HG02840 (cell line): ENCODE results near the gene RABGAP1.

Experiments
- ATAC-seq: cut with Tn5 transposase; IDR thresholded peaks from one replicate; pipeline ENCODE4 v1.9.1; 2021; ENCODE audit warnings: mild to moderate bottlenecking, moderate library complexity, moderate number of reproducible peaks; ENCODE audit not compliant: unreplicated experiment, low FRiP score

Gene RABGAP1

DNA sequence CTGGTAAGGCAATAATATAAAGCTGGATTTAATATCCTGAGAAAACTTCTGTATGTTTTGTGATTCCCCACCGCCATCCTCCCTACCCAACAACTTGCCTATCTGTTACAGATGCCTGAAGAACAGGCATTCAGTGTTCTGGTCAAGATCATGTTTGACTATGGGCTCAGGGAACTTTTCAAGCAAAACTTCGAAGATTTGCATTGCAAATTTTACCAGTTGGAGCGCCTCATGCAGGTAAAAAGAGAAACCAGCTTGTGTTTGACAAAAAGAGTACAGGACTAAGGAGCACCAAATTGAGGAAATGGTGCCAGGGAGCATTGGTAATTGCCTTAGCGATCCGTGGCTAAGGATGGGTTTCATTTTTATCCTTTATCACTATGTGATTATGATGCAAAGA lies 132.6 kb downstream of the RABGAP1 start:
- ATAC-seq = no peak

DNA sequence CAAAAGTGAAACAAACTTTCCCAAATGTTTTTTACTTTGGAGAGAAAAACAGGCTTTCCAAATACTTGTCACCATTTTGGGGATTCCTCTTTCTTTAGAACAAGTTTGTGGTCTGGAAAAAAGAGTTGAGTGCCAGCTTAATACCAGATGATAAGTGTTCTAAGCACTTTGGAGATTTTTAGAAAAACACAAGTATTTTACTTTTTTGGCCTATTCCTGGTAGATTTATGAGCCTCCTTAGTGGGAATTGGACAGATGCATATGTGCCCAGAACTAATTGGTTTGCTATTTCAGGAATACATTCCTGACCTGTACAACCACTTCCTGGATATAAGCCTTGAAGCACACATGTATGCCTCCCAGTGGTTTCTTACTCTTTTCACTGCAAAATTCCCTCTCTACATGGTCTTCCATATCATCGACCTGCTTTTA lies 133.2 kb downstream of the RABGAP1 start:
- no peak for ATAC-seq

DNA sequence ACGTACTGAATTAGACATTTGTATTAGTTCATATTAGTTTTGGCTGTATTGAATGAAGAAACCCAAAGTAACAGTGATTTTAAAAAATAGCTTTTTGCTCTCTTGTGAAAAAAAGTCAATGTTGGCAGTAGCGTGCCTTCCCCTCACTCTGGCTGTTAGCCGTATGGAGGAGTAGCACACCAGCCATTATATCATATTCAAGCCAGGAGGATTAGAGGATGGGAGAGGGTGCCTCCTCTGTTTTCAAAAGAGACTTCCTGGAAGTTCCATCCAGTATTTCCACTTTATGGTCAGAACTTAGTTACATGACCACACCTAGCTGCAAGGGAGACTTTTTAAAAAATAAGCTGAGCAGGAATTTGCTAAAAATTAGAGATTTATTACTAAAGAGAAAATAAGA lies 133.8 kb downstream of the RABGAP1 start:
- ATAC-seq = no peak

DNA sequence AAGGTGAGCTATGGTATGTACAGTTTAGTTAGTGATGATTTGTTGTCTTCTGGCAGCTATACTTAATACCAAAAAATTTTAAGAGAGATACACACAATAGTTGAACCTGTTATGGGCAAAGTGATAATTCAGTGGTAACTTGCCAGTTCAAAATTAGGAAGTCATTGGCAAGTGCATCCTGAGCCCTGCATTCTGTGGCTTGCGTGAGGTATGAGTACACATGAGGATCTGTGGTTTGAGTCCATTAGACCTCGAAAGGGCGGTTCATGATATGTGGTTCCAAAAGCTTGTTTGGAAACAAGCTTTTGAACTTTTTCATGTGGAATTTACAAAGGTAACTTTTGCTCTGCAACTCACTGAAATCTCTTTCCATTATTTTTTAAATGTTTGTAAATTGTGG lies 139.6 kb downstream of the RABGAP1 start:
- no peak for ATAC-seq

DNA sequence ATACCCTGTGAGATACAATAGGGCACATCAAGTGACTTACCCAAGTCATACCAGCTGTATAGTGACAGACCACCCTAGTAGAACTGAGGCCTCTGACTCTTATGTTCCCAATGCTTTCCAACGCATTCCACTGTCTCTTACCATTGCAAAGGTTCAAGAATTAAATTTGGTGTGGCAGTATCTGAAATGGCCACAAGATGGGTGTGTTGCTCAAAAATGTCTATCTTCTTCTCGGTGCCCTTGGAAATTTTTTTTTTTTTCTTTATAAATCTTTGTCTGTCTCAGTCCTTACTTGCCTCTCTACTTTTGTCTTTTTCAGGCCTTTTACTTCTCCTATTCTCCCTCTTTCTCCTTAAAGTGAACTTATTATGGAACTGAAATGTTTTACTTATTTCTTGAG lies 141.0 kb downstream of the RABGAP1 start:
- ATAC-seq = no peak

DNA sequence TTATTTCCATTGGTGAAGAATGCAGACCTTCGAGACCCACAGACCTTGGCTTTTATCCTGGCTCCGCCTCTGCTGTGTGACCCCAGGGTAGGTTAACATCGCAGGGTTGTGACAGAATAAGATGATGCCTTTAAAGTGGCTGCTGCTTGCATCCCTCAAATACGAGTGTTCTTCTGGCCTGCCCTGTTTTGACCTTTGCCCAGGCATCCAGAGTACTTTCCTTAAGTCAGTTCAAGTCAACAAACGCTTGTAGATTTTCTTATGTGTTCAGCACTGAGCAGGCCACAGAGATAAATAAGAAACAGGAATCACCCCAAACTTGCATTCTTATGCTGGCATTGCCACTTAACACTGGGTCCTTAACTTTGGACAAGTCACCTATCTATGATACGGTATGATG lies 142.9 kb downstream of the RABGAP1 start:
- no peak for ATAC-seq

DNA sequence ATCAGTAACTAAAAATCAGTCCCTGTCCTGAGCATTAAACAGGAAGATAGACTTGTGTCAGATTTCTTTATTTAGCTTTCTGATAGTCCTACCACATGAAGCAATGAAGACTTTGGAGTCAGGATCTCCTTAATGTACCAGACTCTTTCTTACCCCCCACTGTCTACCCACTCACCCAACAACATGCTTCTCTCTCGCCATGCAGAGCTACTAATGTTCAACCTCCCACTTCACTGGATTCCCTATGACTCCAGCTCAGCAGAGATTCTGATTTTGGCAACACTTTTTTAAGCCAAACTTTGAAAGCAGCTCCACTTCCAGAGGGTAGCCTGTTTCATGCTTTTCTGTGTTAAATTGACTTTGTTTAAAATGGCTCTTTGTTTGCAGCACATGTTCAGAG lies 143.4 kb downstream of the RABGAP1 start:
- no peak for ATAC-seq

DNA sequence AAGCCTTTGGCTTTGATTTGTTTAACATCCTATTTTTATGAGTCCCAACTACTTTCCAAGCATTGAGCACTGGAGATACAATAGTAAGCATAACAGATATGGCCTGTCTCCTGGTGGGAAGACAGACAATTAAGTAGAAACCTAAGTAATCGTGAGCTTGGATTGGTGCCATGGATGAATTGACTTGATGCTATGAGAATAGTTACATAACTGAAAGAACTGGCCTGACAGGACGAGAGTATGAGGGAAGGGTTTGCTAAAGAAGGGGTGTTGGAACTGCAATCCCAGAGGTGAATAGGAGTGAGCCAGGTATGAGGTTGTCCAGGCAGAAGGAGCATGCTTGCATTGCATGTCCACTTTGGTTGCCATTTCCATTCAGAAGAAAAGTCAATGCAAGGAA lies 145.1 kb downstream of the RABGAP1 start:
- ATAC-seq = no peak

DNA sequence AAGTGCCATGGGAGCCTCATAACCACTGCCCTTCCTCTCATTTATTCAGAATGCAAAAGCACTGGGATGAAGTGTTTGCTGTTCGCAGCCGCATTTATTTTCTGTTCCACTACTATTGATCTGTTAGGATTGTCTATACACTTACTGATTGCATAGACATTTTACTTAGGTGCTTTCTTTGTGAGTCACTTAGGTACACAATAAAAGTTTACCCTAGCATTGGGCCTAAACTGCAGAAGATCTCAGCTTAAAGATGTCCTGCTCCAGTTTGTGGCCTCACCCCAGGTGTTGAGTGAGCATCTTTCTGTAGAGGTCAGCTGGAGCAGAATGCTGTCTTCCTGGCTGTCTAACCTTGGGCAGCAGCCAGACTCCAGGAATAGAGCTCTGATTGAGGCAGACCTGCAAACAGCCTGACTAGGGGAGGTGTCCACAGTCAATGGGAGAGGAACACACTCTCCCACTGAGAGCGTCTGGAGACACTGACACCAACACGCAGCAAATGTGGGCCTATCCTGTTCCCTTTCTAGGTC lies 146.6 kb downstream of the RABGAP1 start:
- ATAC-seq = no peak

DNA sequence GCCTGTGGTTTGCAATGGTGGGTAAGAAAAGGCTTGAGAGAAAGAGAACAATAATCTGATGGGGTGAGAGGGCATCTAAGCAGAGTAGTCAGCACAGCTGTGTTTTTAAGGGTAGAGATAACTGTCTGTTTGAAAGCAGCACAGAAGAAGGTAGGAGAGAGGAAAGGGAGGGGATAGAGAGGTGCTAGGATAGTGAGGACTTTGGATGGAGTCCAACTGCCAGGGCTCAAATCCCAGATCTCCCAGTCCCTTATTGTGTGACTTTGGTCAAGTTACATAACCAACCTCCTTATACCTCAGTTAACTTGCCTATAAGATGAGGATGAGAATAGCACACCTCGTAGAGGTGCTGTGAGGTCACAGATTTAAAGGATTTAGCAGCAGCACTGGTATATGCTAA lies 148.2 kb downstream of the RABGAP1 start:
- ATAC-seq = no peak

DNA sequence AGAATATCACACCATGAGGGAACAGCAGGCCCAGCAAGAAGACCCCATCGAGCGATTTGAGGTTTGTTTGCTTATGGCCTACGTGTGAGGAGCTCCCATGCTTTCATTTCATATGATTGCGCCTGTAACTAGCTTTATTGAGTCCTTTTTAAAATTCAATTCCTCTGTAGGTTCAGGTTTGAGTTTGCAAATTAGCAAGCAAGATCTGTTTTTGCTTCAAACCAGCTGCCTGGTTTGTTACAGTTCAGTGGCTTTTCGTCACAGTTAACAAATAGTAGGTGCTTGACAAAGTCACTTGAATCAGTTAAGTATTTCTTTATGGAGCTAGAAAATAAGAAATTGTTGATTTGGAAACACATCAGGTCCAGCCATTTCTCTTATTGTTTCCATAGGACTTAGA lies 149.0 kb downstream of the RABGAP1 start:
- no peak for ATAC-seq

DNA sequence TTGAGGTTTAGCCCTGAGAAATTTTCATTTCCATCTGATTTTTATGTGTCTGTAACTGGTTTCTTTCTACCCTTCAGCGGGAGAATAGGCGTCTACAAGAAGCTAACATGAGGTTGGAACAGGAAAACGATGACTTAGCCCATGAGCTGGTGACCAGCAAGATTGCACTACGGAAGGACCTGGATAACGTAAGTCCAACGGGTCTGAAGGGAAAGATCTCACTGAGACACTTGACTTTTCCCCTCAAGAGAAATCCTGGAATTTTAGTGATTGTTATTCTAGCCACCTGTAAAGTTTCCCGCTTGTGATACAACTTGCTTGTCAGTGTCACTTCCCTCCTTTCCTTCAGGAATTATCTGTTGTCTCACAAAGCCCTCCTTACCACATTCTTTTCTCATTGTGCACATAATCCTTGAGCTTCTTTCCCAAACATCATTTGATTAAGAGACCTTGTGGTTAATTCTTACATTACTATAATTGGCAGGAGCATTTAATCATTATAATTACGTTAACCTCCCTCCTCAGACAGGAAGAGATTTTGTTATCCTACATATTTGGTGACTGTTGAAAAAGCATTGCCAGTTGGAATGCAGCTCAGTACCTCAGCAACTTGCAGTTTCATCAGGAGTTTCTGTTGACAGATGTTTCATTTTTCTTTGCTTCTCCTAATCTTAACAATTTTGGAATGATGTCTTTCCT lies 149.5 kb downstream of the RABGAP1 start:
- no peak for ATAC-seq

DNA sequence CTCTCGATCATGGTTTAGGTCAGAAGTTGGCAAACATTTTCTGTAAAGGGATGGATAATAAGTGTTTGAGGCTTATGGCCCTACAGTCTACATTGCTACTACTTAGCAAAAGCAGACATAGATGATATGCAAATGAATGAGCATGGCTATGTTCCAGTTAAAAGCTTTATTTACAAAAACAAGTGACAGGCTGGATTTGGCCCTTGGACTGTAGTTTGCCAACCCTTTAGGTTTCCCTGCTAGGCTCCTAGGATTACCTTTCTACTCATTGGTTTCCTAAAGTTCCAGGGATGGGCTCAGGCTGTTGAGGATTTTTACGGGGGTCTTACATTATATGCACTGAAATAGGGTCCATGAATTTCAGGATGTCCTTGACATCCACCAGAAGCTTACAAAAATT lies 150.1 kb downstream of the RABGAP1 start:
- no peak for ATAC-seq

DNA sequence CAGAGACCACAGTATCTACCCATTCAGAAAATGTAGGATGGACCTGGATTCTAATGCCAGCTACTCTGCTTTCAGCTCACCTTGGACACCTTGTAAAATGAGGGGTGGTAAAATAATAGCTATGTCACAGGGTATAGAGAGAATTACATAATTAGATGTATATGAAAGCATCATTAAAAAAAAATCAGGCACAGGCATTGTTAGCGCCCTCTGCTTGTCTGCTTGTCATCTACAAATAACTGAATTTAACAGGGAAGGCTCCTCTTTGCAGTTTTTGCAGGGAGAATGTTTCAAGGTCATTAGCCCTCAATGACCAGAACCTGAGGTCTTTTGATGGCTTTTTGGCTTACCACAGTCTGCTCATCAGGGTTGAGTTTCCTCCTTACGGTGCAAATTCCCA lies 150.6 kb downstream of the RABGAP1 start:
- ATAC-seq = no peak

DNA sequence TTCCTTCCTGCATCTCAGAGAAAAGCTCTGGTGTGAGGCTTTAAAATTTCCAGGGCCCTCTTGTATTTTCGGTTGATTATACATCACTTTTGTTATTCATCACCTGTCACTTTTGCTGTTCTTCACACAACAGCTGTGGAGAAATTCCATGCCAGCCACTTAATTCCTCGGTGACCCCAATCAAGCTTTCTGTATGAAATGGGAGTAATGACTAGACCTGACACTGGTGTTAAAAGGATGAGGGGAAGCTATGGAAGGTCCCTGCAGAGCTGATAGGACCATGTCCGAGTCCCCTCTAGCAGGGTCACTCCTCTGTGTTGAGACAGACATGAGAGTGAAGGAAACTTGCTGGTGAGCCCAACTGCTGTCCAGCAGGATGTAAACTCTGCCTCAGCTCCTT lies 152.3 kb downstream of the RABGAP1 start:
- ATAC-seq = no peak

DNA sequence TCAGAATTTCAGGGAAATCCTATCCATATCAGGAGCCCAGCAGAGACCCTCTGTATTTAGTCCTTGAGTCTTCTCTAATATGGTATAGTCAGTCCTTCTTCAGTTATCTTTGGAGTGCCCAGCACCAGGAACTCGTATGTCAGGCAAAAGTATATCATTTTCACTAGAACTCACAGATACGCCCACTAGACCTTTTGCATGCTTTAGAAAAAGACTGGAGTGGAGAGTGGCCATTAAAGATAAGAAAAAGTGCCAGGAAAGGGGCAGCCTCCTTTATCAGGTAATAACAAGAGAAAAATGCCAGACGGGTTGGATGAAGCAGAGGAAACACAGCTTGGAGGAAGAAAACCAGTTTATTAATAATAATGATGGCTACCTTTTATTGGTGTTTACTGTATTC lies 156.2 kb downstream of the RABGAP1 start:
- ATAC-seq = no peak

DNA sequence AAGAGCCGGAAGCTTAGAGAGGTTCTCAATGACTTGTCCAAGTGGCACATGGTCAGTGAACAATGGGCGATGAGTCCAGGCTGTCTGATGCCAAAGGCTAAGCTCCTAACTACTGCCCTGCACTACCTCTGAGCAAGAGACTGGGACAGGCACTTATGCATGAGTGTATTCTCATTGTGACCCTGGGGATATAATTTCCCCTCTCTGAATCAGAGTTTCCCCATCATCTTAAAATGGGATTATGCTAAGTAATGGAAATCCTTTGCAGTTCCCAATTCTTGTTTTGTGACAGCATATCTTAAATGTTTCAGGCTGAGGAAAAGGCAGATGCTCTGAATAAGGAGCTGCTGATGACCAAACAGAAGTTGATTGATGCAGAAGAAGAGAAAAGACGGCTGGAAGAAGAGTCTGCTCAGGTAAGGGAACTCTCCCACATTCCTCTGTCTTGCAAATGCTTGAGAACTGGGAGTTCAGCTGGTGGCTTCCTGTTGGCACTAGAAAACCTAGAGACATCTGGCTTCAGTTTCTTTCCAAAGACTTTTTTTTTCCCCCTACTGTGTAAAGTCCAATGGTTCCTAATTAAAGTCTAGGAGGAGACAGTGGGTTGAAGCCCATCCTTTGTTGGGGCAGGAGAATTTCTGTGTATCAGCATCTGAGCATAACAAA lies 156.7 kb downstream of the RABGAP1 start:
- no peak for ATAC-seq

DNA sequence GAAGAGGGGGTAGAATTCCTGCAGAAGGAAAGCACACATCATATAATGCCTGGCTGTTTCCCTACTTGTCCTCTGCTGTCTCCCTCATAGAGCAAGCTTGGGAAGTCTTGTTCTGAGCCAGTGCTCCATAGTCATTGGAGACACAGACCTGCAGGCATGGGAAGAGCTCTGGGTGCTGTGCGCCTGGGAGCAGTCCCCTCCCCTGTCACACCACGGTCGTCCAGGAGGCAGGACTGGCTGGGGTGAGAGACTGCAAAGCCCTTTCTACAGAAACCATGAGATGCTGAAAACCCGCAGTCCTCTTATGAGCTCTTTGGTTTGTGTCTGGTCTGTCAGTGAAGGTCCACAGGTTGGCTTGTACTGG lies 157.3 kb downstream of the RABGAP1 start:
- ATAC-seq = no peak

DNA sequence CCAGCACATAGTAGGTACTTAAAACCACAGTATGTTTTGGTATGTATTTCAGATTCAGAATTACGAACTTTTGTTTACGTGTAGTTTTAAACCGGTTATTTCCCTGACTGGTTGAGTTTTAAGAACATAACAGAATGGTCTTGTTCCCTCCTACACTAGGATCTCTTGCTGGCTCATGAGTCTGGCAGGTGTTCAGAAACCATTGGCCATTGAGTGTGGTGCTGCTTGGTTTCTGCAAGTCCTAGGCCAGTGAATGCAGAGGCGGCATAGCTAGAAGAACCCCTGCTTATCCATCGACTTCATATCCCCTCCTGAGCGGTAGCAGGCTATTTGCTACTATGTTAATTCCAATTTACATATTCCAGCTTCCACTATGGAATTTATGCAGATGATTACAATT lies 158.2 kb downstream of the RABGAP1 start:
- no peak for ATAC-seq

DNA sequence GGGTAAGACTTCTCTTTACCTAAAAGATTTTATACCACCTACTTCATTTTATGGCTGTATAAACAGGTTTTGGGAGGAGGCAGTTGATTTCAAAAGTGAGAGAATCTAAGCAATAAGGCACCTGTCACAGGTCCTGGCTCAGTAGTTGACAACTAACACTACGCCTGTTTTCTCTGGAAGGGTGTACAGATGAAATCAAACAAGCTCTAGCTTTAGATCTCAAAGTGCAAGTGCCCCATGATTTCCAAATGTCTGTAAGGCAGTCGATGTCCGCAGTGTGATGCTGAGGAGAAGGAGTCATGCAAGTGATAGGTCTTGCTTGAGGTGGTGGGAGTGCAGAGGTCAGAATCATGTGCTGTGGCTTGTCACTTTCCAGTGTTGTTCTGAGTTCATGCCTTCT lies 158.7 kb downstream of the RABGAP1 start:
- ATAC-seq = no peak

DNA sequence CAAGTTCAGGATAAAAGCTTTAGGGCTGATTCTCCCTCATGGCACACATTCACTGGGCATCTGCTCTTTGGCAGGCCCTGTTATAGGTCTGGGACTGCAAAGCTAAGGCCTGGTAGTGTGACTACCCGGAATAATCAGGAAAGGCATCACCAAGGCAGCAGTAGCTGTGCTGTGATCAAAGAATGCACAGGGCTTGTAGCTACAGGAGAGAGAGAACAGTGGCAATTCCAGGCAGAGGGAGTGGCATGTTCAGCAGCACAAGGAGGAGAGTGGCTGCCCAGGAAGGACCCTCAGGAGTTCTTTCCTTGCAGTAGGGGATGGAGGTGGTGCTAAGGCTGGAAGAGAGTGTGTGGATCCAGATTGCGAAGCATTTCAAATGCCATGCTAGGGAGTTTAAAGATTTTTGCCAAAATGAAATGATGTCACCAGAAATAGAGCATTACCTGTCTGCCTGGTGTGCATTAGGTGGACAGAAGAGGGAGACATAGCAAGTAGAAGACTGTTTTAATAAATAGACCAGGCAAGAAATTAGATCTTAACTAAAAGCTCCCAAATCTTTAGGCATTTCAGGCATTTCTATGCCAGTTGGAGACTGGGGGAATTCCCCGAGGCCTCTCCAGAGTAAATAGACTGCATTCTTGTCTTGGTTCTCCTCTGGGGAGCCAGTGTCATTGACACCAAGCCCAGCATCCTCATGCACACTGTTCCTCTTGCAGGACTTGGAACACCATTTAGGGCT lies 161.7 kb downstream of the RABGAP1 start:
- no peak for ATAC-seq

DNA sequence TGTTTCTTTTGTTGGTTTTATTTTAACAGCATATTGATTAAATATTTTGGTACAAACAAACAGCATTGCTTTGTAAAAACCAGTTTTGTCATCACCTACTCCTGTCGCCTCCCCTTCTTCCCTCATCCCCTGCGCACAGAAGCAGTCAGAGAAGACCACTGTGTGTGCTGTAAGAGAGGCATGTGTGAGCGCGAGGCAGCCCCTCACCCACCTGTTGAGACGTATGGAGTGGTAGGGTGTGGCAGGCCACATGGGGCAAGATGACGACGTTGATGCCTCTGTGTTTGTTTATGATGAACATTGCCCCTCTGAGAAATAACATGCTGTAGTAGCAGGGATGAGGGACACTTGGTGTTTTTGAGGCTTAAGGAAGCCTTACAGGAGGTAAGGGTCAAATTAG lies 164.0 kb downstream of the RABGAP1 start:
- no peak for ATAC-seq
